ENCODE data around the gene ADH6. TPM values are rescaled to one million over a fixed set of nuclear protein-coding genes. Genes with fewer than 3 reads are reported as not detected.

The ADH6 gene
- total and polyA plus RNA-seq, 2 of the 8 experiments (the other 6 are each of a cell fraction or from before 2014, with no cell fraction given), result not detected

DNA sequence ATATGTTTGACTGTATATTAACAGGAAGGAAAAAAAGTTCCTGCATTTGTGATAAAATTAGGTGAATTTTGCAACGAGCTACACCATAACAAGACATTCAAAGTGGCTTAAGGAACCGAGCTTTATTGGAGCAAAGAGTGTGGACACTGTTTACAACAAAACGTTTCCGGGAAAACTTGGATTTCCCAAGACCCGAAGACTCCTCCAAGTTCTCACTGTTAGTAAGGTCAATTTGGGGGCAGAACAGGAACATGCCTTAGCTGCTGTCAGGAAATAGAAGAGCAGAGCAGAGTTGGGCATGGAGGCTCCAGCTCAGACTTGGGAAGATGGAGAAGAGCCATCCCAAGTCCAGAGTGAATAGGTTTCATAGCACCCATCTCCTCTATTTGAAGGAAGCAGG is 16.5 kb downstream of the ADH6 start (continued):
- no peak for TF ChIP-seq CHD7 (IDR thresholded peaks at IDR 0.05; ENCODE audit: insufficient replicate concordance, low read length)
- TF ChIP-seq RFX5 (IDR thresholded peaks at IDR 0.05; ENCODE audit: borderline replicate concordance, low read depth, low read length), result no peak
- no peak for TF ChIP-seq KDM4A (IDR thresholded peaks at IDR 0.05; ENCODE audit: low read depth, low read length, severe bottlenecking)
- no peak for TF ChIP-seq FOSL1 (IDR thresholded peaks at IDR 0.05; ENCODE audit: insufficient read depth, low read depth, low read length)
- no peak for TF ChIP-seq SIRT6 (IDR thresholded peaks at IDR 0.05; ENCODE audit: low read length)
- TF ChIP-seq EGR1 (IDR thresholded peaks at IDR 0.05; ENCODE audit: borderline replicate concordance, low read depth, low read length), result no peak
- no peak for TF ChIP-seq E2F6 (IDR thresholded peaks at IDR 0.05)
- no peak for TF ChIP-seq SRF (IDR thresholded peaks at IDR 0.05; ENCODE audit: low read depth, low read length)
- no peak for TF ChIP-seq ASH2L (IDR thresholded peaks at IDR 0.05; ENCODE audit: low read length)
- TF ChIP-seq SUZ12 (IDR thresholded peaks at IDR 0.05; ENCODE audit: low read length), result no peak
- TF ChIP-seq RAD21 (IDR thresholded peaks at IDR 0.05 in 1 of 2, conservative IDR thresholded peaks at IDR 0.05 in 1 of 2; ENCODE audit: low read depth in 2 of 2, low read length in 2 of 2), result no peak
